Mononuclear cell (primary cell): Measurements from ENCODE around the gene BBS4. TPM values are rescaled to one million over a fixed set of nuclear protein-coding genes. Genes with fewer than 3 reads are reported as not detected.

Source experiments
- H3K27me3 ChIP-seq: 2 replicates; pipeline ENCODE4 v1.6.0; 2011; ENCODE audit warnings: low read length, control low read depth; ENCODE audit not compliant: insufficient read depth
- H3K4me1 ChIP-seq: 2 replicates; pipeline ENCODE4 v1.5.1; 2011; ENCODE audit warnings: mild to moderate bottlenecking, low read length, control low read depth; ENCODE audit not compliant: insufficient read depth
- H3K4me3 ChIP-seq: 2 replicates; pipeline ENCODE4 v1.5.1; 2011; ENCODE audit warnings: mild to moderate bottlenecking, low read length, moderate library complexity
- H3K9me3 ChIP-seq: 2 replicates; pipeline ENCODE4 v1.5.1; 2011; ENCODE audit warnings: low read depth, mild to moderate bottlenecking, control low read depth, low read length
- total RNA-seq: library from RNA; depleted of rRNA; stranded (reverse); fragments of >200 nt; gene quantifications from one replicate; pipeline ENCODE4 v1.2.3, GENCODE V29; 2012

BBS4 gene
- total RNA-seq, 1 donor, result 6.4 TPM

GRCh38 chr15:72732086-72732485 lies 46.1 kb downstream of the BBS4 start:
- Histone ChIP-seq H3K4me1 (no peaks in the 10 kb centered on the region), H3K4me3 (no peak overlapping the region), H3K27me3 (no peaks in the 10 kb centered on the region), H3K9me3 (no peaks in the 10 kb centered on the region)

GRCh38 chr15:72732516-72732915 lies 46.5 kb downstream of the BBS4 start:
- Histone ChIP-seq H3K27me3 (no peaks in the 10 kb centered on the region), H3K4me1 (no peaks in the 10 kb centered on the region), H3K9me3 (no peaks in the 10 kb centered on the region), H3K4me3 (no peak overlapping the region)

GRCh38 chr15:72733941-72734738 lies 48.1 kb downstream of the BBS4 start:
- no peak overlapping the region for H3K4me3 ChIP-seq
- peaks cover 1% of the 10 kb centered on the region for H3K4me1 ChIP-seq
- no peaks in the 10 kb centered on the region for H3K9me3 ChIP-seq
- no peaks in the 10 kb centered on the region for H3K27me3 ChIP-seq

DNA sequence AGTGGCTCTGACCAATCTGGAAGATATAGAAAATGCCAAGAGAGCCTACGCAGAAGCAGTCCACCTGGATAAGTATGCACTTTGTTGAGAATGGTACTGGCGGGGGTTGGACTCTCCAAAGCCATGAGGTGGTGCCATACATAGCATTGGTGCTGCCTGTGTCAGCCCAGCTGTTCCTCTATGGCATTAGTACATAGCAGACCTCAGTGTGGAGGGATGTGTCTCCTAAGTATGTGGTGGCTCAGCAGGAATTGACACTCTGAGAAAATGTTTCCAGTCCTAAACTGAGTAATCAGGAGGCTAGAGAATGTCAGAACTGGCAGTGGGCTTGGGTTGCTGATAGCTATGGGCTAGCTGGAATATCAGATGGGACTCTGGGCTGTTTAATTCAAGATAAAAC lies 49.1 kb downstream of the BBS4 start:
- Histone ChIP-seq H3K9me3 (no peaks in the 10 kb centered on the region), H3K4me1 (peaks cover 11% of the 10 kb centered on the region), H3K4me3 (no peak overlapping the region), H3K27me3 (no peaks in the 10 kb centered on the region)

DNA sequence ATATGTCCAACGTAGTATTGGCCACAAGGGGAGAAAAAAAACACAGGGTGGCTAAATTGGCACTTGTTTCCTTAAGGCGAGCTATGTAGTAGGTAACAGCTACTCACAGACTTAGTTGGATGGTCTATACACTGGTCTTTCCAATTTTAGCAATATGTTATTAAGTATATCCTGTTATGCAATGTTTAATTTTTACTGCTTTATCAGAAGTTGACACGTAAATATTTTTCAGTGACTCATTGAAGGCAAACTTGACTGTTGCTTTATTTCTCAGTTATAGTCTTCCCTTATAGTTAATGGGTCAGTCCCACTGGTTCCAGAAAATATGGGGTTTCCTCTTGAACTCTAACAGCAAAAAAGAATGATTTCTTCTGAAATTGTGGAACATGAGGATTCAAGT lies 51.1 kb downstream of the BBS4 start:
- Histone ChIP-seq H3K9me3 (no peaks in the 10 kb centered on the region), H3K4me1 (peaks cover 19% of the 10 kb centered on the region), H3K4me3 (no peak overlapping the region), H3K27me3 (no peaks in the 10 kb centered on the region)

DNA sequence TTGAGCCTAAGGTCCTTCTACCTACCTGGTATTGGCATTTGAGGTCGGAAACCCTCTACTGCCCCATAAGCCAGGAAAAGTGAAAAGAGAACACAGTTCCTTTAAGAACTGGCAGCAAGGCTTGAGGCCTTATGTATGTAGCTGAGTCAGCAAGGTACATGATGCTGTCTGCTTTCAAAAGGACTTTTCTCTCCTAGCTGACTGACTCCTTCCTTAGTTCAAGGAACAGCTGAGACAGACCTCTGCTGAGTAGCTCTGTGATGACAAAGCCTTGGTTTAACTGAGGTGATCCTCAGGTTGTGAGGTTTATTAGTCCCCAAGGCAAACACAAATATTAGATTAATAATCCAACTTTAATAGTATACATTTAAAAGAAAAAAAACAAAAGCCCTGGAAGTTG lies 51.7 kb downstream of the BBS4 start:
- H3K27me3 ChIP-seq, result no peaks in the 10 kb centered on the region
- peaks cover 19% of the 10 kb centered on the region for H3K4me1 ChIP-seq
- no peak overlapping the region for H3K4me3 ChIP-seq
- H3K9me3 ChIP-seq, result no peaks in the 10 kb centered on the region

DNA sequence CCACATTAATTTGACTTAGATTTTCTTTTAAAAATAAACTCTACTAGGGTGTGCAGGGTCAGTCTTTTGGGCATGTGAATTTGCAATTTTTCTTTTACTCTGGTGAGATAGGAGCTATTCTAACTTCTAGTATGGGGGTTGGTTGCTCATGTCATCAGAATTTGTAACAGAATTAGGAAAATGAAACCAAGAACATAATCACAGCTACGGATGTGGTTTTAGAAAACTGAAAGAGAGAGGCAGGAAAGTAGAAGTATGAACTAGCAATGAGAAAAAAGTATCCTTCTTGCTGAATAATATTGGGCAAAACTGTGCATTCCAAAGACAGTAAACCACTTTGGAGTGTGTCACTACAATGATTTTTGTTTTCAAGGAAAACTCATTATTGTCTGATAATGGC lies 54.2 kb downstream of the BBS4 start:
- Histone ChIP-seq H3K4me3 (no peak overlapping the region), H3K27me3 (no peaks in the 10 kb centered on the region), H3K9me3 (no peaks in the 10 kb centered on the region), H3K4me1 (peaks cover 19% of the 10 kb centered on the region)

GRCh38 chr15:72749700-72750099 lies 63.7 kb downstream of the BBS4 start:
- Histone ChIP-seq H3K4me1 (peaks cover 26% of the 10 kb centered on the region), H3K27me3 (no peaks in the 10 kb centered on the region), H3K9me3 (no peaks in the 10 kb centered on the region), H3K4me3 (no peak overlapping the region)

DNA sequence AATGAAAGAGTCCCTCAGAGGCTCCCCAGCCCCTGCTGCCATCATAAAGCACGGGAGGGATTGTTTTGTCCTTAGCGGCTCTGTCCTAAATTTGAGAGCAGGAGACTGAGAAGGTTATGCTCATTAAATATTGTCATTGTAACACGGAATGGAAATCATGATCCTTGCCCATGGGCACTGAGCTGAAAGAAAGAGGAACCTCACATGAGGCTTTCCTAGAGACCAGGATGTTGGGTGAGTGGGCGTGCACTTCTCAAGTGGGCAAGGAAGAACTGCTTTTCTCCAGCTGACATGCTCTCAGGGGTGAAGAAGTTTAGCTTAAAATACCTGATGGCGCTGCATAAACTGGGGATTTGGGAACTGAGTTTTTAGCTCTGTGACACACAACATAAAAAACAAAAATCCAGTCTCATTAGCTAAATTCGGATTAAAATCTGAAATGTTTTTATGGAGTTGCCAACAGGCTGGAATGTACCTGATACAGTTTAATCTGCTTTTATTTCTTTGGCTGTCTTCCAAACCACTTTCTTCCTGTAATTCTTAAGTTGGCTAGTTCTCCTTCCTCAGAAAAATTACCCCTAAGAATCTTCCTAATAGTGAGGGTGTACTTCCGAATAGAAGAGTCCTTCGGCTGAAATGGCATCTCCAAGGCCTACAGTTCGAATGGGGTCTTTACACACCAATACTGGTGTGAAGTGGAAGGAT lies 65.9 kb downstream of the BBS4 start:
- Histone ChIP-seq H3K27me3 (no peaks in the 10 kb centered on the region), H3K9me3 (no peaks in the 10 kb centered on the region), H3K4me1 (peaks cover 26% of the 10 kb centered on the region), H3K4me3 (no peak overlapping the region)

- H3K4me1 ChIP-seq, result peaks cover 26% of the 10 kb centered on the region
- H3K4me3 ChIP-seq, result no peak overlapping the region
- no peaks in the 10 kb centered on the region for H3K27me3 ChIP-seq
- H3K9me3 ChIP-seq, result no peaks in the 10 kb centered on the region
These were observed 68.1 kb downstream of the BBS4 start for GRCh38 chr15:72754096-72754495.

- Histone ChIP-seq H3K4me3 (no peak overlapping the region), H3K9me3 (no peaks in the 10 kb centered on the region), H3K4me1 (peaks cover 7% of the 10 kb centered on the region), H3K27me3 (no peaks in the 10 kb centered on the region)
These were observed 72.2 kb downstream of the BBS4 start for GRCh38 chr15:72758182-72758581.

GRCh38 chr15:72760590-72761260 lies 74.7 kb downstream of the BBS4 start:
- Histone ChIP-seq H3K27me3 (no peaks in the 10 kb centered on the region), H3K4me1 (no peaks in the 10 kb centered on the region), H3K9me3 (no peaks in the 10 kb centered on the region), H3K4me3 (no peak overlapping the region)

DNA sequence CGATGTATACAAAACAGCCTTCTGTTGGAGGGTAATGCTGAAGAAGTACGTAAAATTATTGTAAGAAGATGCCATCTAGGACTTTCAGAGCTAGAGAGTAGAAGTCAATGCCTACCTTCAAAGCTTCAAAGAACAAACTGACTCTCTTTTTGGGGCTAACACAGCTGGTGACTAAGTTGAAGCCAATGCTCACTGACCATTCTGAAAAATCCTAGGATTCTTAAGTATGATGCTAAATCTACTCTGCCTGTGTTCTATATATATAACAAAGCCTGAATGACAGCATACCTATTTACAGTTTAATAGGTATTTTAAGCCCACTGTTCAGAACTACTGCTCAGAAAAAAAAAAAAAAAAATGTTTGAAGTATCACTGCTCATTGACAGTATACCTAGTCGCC lies 78.6 kb downstream of the BBS4 start:
- H3K4me3 ChIP-seq, result no peak overlapping the region
- peaks cover 16% of the 10 kb centered on the region for H3K9me3 ChIP-seq
- H3K27me3 ChIP-seq, result no peaks in the 10 kb centered on the region
- H3K4me1 ChIP-seq, result no peaks in the 10 kb centered on the region

GRCh38 chr15:72766025-72766424 lies 80.0 kb downstream of the BBS4 start:
- no peak overlapping the region for H3K4me3 ChIP-seq
- H3K9me3 ChIP-seq, result peaks cover 16% of the 10 kb centered on the region
- H3K27me3 ChIP-seq, result no peaks in the 10 kb centered on the region
- no peaks in the 10 kb centered on the region for H3K4me1 ChIP-seq

GRCh38 chr15:72766780-72767179 lies 80.8 kb downstream of the BBS4 start:
- Histone ChIP-seq H3K4me1 (no peaks in the 10 kb centered on the region), H3K27me3 (no peaks in the 10 kb centered on the region)

More at GRCh38 chr15:72766780-72767179, 80.8 kb downstream of the BBS4 start:
- Histone ChIP-seq H3K9me3 (peaks cover 16% of the 10 kb centered on the region), H3K4me3 (no peak overlapping the region)
